ENCODE measurements around the gene TKTL1.

TKTL1 gene

DNA sequence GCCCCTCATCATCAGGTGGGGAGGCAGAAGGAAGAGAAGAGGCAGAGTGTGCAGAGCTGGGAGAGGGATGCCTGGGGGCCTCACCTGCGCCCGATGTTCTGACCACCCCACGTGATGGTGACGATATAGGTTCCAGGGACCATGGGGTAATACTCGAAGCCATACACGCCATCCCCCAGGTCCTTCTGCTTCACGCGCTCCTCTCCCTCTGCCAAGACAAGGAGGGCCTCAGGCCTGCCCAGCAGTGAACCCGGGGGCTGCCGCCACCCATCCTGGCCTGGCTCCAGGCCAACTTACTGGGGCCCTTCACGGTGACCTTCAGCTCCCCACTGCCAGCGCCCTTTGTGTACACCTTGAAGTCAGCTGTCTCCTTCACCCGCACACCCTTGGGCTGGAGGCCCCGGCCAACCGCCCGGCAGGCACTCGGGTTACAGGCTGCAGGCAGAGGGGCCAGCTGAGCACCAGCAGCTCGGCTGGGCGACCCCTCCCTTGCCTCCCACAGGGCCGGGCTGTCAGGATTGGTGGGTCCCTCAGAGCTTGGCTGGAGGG, 69.5 kb downstream of the TKTL1 start:
- DNase-seq: no peak

DNA sequence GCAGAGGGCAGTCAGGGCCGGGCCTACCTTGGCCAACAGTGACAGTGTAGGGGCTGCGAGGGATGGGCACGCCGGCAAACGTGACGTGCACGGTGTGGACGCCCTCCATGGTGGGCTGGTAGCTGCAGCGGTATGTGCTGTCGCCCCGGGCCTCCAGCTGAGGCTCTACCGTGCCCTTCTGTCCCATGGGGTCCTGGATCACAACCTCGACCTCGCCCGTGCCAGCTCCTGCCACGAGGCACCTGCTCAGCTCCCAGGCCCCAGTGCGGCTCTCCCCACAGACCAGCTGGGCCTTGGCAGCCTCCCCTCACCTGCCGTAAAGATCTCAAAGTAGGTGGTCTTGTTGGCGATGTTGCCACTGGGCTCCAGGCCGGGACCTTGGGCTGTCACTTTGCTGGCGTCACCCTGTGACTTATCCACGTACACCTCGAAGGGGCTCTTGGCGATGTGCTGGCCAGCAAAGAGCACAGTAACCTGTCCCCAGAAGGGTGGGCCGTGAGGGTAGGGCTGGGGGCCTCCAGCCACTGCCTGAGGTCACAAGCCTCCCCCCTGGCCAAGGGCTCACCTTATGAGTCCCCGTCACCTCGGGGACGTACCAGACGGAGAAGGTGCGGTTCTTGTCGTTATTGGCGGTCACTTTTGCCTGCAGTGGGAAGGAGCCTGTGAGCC, 70.5 kb downstream of the TKTL1 start:
- no peak for DNase-seq

DNA sequence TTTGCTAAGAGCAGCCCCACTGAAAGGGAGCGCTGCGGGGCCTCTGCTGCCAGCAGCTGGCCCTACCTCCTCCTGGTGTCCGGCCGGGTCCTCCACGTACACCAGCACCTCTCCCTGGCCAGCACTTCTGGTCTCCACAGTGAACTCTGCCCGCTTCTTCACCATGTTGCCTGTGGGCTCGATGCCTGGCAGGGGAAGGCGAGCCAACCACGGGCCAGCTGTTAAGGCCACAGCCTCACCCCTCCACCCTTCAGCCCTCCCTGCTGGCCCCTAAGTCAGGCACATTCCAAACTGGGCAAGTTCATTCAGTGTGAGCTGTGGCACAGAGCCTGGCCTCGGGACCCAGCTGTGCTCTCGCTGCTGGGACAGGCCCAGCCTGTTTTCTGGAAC, 71.1 kb downstream of the TKTL1 start:
- no peak for DNase-seq

DNA sequence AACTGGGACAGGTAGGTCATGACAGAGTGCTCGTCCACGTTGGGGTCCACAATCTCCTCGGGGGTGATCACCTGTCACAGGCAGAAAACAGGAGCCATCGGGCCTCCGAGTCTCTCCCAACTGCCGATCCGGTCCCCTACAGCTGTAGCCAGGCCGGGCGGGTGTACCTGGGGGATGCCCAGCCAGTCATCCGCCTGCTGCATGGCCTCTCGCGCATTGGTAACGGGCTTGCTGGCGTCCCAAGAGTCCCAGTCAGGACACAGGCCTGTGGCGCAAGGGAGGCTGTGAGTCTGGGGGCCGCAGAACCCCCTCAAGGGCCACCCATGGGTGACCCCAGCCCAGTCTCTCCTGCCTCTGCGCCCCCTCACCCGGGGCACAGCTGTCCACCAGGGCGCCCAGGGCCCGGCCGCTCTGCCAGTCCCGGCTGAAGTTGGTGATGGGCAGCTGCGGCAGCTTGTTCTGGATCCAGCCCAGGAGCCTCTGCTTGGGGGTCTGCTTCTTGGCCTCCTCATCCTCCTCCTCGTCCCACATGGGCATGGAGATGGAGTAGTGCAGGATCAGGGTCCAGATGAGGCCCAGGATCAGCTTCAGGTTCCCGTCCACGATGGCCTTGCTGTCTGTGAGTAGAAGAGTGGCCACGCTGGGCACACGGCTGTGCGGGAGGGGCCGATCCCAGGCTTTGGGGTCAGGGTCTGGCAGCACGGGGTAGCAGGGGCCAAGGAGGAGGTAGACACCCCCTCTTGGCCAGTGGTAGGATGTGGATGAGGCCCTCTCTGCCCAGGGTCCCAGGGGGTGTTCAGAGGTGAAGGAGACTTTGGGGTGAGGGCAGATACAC, 72.1 kb downstream of the TKTL1 start:
- DNase-seq: no peak

DNA sequence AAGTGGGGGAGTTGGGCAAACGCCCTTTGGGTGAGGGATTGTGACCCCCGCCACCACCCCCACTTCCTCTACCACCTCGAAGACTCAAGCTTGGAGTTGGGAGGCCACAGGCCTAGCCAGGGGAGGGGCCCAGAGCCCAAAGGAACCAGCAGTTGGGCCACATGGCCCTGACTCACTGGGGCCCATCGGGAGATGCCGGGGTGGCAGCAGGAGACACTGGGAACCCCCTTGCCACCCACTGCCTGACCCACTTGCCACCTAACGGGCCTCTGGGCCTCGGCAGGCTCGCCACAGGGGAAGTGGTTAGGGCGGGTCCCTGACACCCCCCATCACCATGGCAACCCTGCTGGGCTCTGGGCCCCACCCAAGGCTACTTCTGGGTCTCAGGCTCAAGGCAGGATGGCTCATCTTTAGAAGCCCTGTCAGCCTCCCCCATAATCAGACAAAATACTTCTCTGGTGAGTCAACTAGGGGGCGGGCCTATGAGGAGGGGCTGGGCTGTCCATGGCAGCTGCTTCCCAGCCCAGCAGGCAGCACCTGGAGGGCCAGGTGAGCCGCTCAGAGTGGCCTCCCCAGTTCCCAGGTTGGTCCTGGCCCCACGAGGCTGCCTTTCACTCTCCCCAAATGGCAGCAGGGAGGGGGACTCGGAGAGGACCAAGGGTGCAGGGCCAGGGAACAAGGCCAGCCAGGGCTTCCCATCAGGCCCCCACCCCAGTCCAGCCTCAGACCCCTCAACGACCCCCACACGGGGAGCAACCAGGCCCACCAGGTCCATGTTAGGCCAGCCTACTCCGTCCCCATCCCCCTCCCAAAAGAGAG, 73.2 kb downstream of the TKTL1 start:
- DNase-seq: peak; percentile 62

DNA sequence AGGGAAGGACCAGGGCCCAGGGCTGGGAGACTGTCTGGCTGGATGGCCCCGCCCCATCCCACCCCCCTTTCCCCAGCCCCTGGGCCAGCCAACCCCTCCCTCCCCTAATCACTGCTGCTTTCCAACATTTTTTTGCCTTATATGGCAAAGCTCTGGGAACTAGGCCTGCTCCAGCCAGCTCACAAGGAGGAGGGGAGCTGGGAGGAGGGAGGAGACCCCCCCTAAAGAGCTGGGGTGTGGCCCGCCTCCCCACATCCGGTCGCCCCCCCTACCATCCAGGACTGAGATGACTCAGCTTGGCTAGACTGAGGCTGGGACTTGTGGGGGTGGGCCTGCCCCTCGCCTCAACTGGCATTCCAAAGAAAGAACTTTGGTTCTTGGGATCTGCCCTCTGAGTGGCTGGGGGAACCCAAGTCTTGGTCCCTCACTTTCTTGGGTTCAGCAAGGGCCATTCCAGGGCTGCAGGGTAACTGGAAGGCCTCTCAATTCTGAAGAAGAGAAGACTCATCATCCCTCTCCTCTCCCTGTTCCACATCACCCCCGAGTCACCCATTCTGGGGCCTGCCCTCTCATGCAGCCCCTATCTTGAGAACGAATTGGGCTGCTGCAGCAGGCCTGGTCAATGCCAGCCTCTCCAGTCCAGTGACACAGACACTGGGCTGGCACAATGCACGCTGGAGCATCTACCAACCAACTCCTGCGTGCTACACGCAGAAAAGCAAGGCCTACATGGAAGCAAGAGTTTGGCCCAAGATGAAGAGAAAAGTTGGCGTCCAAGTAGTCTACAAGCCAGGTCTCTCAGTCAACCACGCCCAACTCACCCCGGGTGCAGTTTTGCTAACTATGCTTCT, 74.1 kb downstream of the TKTL1 start:
- peak; percentile 69 for DNase-seq

DNA sequence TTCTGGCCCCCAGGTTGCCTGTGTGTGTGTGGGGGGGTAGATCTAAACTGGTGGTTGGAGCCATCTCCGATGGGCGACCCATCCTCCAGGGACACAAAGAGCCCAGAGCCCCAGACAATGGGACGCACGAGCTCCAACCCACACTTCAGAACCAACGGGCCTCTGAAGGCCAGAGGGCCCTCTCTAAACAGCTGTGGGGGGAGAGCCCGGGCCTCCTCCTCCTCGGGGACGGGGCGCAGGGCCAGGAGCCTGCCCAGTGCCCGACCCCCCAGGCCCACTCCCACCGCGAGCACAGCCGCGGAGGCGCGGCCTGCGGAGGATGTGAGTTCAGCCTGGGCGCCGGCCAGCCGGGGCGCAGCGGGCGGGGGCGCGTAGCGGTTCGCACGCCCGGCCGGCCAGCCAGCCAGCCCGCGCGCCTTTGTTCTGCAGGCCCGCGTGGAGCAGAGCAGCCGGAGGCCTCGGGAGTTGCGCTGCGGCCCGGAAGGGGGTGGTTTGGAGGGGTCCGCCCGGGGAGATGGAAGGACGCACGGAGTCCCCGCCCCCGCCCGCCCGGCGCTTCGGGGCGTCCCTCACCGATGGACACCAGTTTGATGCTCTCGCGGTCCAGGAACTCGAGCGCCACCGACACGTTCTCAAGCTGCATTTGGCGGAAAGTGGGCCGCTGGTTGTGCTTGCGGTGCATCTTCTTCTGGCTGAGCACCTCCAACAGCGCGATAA, 74.9 kb downstream of the TKTL1 start:
- DNase-seq: peak; percentile 32

DNA sequence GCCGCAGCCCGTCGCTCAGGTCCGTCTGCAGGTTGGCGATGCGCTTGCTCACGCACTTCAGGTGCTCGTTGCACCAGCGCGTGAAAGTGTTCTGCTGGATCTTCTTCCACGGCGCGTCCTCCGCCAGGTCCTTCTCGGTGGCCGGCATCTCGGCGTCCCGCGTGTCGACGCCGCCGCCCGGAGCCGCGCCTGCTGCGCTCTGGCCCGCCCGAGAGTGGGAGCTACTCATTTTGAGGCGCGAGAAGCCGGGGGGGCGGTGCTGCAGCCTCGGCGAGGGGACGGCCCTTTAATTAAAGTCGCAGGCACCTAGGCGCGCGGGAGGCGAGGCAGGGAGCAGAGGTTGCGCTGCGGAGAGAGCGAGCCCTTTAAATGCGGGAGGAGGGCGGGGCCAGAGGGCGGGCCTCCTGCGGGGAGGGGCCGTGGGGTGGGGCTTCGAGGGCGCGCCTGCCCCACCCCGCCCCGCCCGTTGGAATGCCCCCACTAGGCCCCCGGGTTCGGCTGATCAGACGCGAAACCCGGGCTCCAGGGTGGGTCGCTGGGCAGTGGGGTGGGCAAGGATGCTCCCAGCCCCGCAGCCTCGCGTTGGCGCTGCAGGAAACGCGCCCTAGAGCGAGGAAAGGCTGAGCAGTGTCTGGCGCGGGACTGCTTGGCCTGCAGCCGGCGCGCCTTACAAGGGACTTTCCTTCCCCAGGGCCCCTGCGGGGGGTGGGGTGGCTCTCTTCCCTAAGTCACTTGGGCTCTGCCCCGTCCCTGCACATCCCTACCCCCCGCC, 75.6 kb downstream of the TKTL1 start:
- DNase-seq: peak; percentile 96

DNA sequence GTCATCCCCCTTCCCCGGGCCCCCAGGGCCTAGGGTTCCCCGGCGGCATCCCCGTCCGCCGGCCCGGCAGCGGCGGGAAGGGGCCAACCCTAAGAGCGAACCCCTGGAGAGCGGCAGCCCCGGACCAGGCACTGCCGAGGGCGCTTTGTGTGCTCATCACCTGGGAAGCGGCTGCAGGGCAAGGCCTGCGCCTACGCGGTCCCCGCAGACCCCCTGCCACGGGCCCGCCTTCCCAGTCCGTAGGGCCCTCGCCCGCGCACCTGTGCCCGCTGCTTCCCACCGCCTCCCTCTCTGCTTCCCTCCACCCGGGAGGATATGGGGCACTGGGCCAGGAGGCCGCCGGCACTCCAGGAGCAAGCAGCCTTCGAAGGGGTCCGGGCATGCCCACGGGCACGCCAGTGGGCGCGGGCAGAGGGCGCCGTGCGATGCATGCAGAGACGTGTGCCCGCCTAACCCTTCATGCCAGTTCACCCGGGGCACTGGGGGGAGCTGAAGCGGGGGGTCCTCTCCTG, 76.2 kb downstream of the TKTL1 start:
- DNase-seq: no peak

DNA sequence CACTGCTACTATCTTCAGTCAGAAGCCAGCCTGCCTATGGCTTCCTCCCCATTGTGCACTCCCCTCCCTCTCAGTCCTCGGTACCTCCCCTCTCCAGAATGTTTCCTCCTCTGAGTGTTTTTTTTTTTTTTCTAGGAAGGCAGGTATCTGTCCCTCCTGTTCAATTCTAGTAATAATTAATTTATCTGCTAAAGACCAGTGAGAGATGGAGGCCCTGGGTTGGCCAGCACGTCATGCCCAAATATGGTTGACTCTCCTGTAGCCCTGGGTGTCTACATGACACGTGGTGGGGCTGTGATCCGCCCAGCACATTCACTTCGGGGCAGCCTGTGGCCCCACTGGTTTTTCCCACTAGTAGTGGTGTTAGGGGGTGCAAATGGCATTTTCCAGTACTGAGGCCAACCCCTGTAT, 77.0 kb downstream of the TKTL1 start:
- DNase-seq: no peak

DNA sequence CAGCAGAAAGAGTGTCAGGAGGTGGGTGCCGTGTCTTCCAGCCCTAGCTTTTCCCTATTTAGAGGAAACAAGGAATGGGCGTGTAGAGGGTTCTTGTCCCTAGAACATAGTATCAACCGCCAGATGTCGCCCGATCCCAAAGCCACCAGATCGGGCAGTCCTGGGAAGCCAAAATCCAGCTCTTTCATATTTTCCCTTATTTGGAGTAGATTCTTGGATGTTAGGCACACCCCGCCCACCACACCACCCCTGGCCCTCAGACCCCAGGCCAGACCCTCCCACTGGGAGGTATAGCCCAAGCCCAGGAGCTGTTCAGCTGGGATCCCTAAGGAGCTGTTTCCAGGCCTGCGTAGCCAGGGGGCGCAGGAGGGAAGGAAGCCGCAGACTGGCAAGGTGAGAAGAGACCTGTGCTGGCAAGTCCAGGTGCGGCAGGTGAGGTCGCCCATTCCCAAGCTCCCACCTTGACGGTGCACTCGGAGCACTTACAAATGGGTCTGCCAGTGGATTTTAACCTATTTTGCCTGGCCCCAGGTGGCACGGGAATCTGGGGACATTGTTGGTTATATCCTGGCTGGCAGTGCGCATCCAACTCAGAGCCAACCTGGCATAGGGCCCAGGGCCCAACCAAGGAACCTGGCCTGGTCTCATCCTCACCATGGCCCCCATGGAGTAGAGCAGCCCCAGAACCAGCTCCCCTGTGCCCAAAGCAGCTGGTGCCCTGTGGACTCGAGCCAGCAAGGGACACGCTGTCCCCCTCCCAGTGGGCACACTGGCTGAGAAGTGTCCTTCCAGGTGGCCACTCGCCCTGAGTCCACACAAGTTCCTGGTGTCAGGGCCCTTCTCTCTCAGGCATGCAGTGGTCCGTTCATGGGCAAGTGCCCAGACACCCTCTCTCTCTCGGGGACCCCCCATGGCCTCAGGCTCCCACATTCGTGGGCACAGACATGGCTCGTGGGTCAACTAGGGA, 78.0 kb downstream of the TKTL1 start:
- peak; percentile 18 for DNase-seq

DNA sequence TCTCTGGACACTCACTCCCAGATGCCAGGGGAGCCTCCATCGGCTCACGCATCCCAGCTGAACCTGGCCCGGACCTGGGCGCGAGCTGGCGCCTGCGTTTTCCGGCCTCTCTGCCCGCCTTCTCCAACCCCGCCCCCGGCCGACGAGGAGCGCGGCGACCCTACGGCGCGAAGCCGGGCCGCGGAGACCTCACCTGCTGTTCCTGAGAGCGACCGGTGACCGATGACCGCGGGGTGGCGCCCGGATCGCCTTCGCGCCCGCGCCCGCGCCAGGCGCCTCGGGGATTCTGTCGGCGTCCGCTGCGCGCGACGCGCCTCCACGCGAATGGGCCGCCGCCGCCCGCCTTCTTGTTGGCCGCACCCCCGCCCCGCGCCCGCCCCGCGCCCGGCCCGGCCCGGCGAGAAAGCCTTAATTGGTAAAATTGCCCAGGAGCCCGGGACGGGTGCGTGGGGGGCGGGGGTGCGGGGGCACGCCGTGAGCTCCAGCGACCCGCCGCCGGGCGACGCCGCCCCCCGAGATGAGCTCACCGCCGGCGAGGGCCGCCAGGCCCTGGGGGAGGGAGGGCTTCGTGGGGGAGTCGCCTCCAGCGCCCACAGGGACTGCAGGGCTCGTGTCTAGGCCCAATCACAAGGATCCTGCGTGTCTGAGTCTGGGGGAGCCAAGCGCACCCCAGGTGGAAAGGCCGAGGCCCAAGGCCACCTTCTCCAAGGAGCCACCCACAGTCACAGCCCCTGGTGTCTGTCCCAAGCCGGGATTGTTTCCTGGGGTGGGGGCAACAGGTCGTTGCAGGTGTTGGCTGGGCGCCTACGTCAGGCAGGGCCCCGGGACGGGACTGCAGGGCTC, 78.9 kb downstream of the TKTL1 start, which contains the start of gene FLNA:
TSS of gene FLNA (minus strand) at position 322 of the 843 bp plus-strand sequence. CDS start 3,389 bp downstream, outside the sequence.
- DNase-seq: peak; percentile 69

DNA sequence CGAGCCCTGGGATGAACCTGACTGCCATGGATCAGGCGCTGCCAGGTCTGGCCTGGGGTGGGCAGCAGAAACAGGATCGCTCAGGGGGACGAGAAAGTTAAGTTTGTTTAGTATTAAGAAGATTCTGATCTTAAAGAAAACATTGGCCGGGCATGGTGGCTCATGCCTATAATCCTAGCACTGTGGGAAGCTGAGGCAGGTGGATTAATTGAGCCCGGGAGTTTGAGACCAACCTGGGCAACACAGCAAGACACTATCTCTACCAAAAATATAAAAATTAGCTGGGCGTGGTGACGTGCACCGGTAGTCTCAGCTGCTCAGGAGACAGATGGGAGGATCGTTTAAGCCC, 79.5 kb downstream of the TKTL1 start:
- DNase-seq: no peak

DNA sequence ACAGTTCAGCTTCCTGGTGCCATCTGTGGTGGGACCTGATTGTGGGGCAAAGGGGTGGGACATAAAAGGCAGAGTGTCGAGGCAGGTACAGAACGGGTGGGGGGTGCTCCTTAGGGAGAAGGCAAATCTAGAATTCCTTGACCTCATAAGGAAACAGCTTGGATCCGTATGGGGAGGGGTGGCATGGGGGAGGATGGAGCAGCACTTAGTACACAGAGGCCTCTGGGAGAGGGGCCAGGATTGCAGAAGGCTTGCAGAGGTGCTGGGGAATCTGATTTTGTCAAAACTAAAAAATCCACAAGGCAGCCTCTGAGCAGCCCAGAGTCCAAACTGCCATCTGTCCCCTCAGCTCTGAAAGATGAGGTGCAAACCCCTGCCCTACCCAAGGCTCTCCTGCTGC, 81.2 kb downstream of the TKTL1 start:
- DNase-seq: no peak

DNA sequence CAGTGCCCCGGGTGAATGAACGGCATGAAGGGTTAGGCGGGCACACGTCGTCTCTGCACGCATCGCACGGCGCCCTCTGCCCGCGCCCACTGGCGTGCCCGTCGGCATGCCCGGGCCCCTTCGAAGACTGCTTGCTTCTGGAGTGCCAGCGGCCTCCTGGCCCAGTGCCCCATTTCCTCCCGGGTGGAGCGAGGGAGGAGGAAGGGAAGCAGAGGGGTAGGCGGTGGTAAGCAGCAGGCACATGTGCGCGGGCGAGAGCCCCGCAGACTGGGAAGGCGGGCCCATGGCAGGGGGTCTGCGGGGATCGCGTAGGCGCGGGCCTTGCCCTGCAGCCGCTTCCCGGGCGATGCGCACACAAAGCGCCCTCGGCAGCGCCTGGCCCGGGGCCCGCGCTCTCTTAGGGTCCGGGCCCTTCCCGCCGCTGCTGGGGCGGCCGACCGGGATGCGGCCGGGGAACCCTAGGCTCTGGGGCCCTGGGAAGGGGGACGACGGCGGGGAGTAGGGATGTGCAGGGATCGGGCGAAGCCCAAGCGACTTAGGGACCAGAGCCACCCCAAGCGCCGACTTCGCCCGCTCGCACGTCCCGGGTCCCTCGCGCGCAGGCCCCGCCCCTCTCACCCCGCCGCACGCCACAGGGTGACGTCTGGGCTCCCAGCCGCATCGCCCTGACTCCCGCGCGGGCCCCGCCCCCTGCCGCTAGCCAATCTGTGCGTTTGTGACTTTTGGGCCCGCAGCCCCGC, 82.6 kb downstream of the TKTL1 start:
- DNase-seq: peak; percentile 71

DNA sequence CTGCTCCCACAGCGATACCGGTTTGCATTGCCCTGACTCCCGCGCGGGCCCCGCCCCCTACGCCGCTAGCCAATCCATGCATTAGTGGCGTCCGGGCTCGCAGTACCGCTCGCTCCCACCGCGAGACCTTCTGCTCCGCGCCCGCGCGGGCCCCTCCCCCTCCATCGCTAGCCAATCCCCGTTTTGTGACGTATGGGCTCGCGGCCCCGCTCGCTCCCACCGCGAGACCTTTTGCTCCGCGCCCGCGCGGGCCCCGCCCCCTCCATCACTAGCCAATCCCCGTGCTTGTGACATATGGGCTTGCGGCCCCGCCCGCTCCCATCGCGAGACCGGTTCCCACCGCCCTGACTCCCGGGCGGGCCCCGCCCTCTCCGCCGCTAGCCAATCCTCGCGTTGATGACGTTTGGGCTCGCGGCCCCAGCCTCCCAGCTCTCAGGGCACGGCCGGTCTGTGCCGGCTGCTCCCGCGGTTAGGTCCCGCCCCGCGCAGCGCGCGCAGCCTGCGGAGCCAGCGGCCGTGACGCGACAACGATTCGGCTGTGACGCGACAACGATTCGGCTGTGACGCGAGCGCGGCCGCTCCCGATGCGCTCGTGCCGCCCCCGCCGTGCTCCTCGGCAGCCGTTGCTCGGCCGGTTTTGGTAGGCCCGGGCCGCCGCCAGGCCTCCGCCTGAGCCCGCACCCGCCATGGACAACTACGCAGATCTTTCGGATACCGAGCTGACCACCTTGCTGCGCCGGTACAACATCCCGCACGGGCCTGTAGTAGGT, 83.4 kb downstream of the TKTL1 start, which contains the start of gene EMD:
TSS of gene EMD (plus strand) at position 497 of the 770 bp plus-strand sequence. CDS start at position 687, 190 bp downstream.
- peak; percentile 98 for DNase-seq

DNA sequence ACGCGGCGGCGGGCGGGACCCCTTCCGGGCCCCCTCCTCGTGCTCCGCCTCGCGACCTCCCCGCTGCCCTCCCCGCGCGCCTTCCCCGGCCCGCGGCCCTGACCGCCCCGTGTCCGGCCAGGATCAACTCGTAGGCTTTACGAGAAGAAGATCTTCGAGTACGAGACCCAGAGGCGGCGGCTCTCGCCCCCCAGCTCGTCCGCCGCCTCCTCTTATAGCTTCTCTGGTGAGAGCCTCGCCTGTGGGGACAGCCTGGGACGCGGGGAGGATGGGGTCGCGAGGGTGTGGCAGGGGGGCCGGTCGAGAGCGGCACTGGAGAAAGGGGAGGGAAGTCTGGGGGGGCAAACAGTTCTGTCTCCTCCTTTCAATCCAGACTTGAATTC, 84.0 kb downstream of the TKTL1 start:
- no peak for DNase-seq
